NCI-H460 (cell line): ENCODE measurements around the gene TOR2A. TPM values are rescaled to one million over a fixed set of nuclear protein-coding genes. Genes with fewer than 3 reads are reported as not detected.

Experiments used
- total RNA-seq: library from RNA; depleted of rRNA; stranded (reverse); fragments of >200 nt; shearing (Covaris generic); gene quantifications from 2 replicates; pipeline ENCODE4 v1.2.3, GENCODE V29; 2014; rRNA removed

The TOR2A gene
- total RNA-seq, 1 experiment from 2014 or later, result 8.9 TPM

Other genes starting within 250 kb of the TOR2A start
- 8.4 and 10.2 TPM in 2 replicates for gene STXBP1, start 123.0 kb downstream of the TOR2A start, total RNA-seq
- gene CFAP157, start 28.3 kb downstream of the TOR2A start, total RNA-seq, result not detected in 2 replicates
- gene PTRH1, start 19.6 kb downstream of the TOR2A start, total RNA-seq, result 12.1 and 13.8 TPM in 2 replicates
- 0.20 TPM in 1 of 2 replicates, not detected in the other for gene TTC16, start 19.2 kb downstream of the TOR2A start, total RNA-seq
- gene SH2D3C, start 43.4 kb upstream of the TOR2A start, total RNA-seq, result 0.12 and 0.57 TPM in 2 replicates
- 16.7 and 23.1 TPM in 2 replicates for gene CDK9, start 50.7 kb upstream of the TOR2A start, total RNA-seq
- 23.9 and 27.5 TPM in 2 replicates for gene FPGS, start 67.6 kb upstream of the TOR2A start, total RNA-seq
- gene ENG, start 119.4 kb upstream of the TOR2A start, total RNA-seq, result 11.5 and 12.9 TPM in 2 replicates
- gene AK1, start 142.4 kb upstream of the TOR2A start, total RNA-seq, result 36.9 and 41.9 TPM in 2 replicates
- gene ST6GALNAC6, start 164.3 kb upstream of the TOR2A start, total RNA-seq, result 6.5 and 12.8 TPM in 2 replicates
- gene ST6GALNAC4, start 181.7 kb upstream of the TOR2A start, total RNA-seq, result 33.3 and 36.2 TPM in 2 replicates
- gene PIP5KL1, start 195.5 kb upstream of the TOR2A start, total RNA-seq, result 2.8 and 4.5 TPM in 2 replicates
- 31.1 and 39.5 TPM in 2 replicates for gene DPM2, start 202.6 kb upstream of the TOR2A start, total RNA-seq
- gene EEIG1, start 245.7 kb upstream of the TOR2A start, total RNA-seq, result 9.2 and 12.2 TPM in 2 replicates